Upper lobe of left lung (tissue), 4 donors: Measurements from ENCODE around the gene RHEB.
A peak's percentile ranks its signal among the peaks of the same experiment; 100 is the strongest.

Experiments used
- CTCF ChIP-seq, 6 experiments: fragments of 450-650 bp in 4 of 6; fragments of 200-600 bp in 2 of 6; sonication (generic) in 2 of 6; IDR thresholded peaks; one replicate each; pipeline ENCODE4 v1.5.1; 2016 to 2019; ENCODE audit warnings: antibody characterized with exemption in 6 of 6
- EP300 ChIP-seq, 4 donors: sonication (generic); formaldehyde crosslinking; IDR thresholded peaks; one replicate each; pipeline ENCODE4 v1.5.1; 2017; ENCODE audit warnings: antibody characterized with exemption in 4 of 4, control low read depth in 2 of 4
- POLR2A ChIP-seq, 4 donors: fragments of 450-650 bp; IDR thresholded peaks; one replicate each; pipeline ENCODE4 v1.5.1; 2016 to 2017; ENCODE audit warnings: antibody characterized with exemption in 4 of 4, mild to moderate bottlenecking in 2 of 4
- POLR2AphosphoS5 ChIP-seq, 2 donors: sonication (generic); formaldehyde crosslinking; IDR thresholded peaks; one replicate each; pipeline ENCODE4 v1.5.1; 2017; ENCODE audit warnings: antibody characterized with exemption in 2 of 2

DNA sequence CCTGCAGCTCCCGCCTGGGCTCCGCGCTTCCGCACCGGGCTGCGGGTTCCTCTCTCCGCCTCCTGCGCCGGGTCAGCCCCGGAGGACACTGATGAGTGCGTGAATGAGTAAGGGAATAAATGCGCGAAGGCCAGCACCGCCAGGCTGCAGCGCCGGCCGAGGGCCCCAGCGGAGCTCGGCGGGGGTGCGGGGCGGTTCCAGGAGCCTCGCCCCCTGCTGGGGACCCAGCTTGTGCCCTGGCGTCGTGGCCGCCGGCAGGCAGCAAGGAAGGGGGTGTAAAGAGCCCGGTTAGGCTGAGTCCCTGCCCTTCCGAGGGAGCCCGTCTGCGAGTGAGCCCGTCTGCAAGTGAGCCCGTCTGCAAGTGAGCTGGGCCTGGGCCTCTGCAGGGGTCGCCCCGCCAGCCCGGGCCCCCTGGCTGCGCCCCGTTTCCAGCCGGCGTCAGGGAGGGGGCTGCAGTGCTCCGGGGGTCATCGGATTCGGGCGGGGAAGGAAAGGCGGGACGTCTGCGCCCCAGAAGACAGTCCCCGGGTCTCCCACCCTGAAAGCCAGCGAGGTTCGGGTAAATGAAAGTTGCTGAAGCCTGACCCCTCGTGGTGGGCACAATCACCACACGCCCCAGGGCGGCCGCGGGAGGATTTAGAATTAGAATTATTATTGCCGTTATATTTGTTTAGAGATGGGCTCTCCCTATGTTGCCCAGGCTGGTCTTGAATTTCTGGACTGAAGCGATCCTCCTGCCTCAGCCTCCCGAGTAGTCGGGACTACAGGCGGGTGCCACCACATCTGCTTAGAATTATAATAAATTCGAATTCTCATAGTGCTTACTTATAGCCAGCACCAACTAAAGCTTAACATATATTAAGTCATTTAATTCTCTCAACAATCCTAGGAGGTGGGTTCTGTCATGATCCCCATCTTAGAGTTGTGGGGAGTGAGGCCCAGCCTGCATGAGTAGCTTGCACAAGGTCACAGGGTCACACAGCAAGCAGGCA lies 71.1 kb downstream of the RHEB start:
- no peak for TF ChIP-seq POLR2AphosphoS5 (IDR thresholded peaks at IDR 0.05)
- no peak for TF ChIP-seq EP300 (IDR thresholded peaks at IDR 0.05)
- peak; percentile 62 to 87 (median 77) for TF ChIP-seq CTCF (IDR thresholded peaks at IDR 0.05)
- TF ChIP-seq POLR2A (IDR thresholded peaks at IDR 0.05) = no peak
